Liver (tissue), 9 donors: ENCODE data around the gene POP4. TPM values are rescaled to one million over a fixed set of nuclear protein-coding genes. Genes with fewer than 3 reads are reported as not detected.

ENCODE experiments used
- DNase-seq: peaks from one replicate; pipeline ENCODE4 v3.0.0-alpha.2; 2017; ENCODE audit warnings: low spot score
- H3K27ac ChIP-seq, 2 donors: one replicate each; pipeline ENCODE4 v1.7.0; 2013; ENCODE audit warnings: inconsistent platforms in 2 of 2, low read length in 2 of 2, control low read depth in 1 of 2, low read depth in 1 of 2, mild to moderate bottlenecking in 1 of 2
- H3K27me3 ChIP-seq, 4 donors: one replicate each; pipeline versions ENCODE4 v1.6.1 to v1.7.0; 2013; ENCODE audit warnings: low read length in 3 of 4, inconsistent platforms in 1 of 4, mild to moderate bottlenecking in 1 of 4, moderate library complexity in 1 of 4; ENCODE audit not compliant: control insufficient read depth in 4 of 4, insufficient read depth in 4 of 4
- H3K36me3 ChIP-seq, 4 donors: one replicate each; pipeline versions ENCODE4 v1.6.1 to v1.7.0; 2013; ENCODE audit warnings: low read length in 3 of 4, mild to moderate bottlenecking in 3 of 4, low read depth in 1 of 4, moderate library complexity in 1 of 4; ENCODE audit not compliant: control insufficient read depth in 4 of 4, insufficient read depth in 3 of 4
- H3K4me1 ChIP-seq, 4 donors: one replicate each; pipeline versions ENCODE4 v1.6.1 to v1.7.0; 2013; ENCODE audit warnings: low read length in 3 of 4, mild to moderate bottlenecking in 3 of 4, moderate library complexity in 1 of 4; ENCODE audit not compliant: control insufficient read depth in 4 of 4, insufficient read depth in 4 of 4
- H3K4me3 ChIP-seq, 3 donors: one replicate each; pipeline versions ENCODE4 v1.6.1 to v1.7.0; 2013; ENCODE audit warnings: low read length in 3 of 3, control low read depth in 1 of 3, low read depth in 1 of 3, mild to moderate bottlenecking in 1 of 3
- H3K9ac ChIP-seq, 2 donors: one replicate each; pipeline ENCODE4 v1.7.0; 2013; ENCODE audit warnings: low read length in 2 of 2, mild to moderate bottlenecking in 2 of 2, moderate library complexity in 2 of 2, control low read depth in 1 of 2, low read depth in 1 of 2
- H3K9me3 ChIP-seq, 4 donors: one replicate each; pipeline versions ENCODE4 v1.6.1 to v1.7.0; 2013; ENCODE audit warnings: low read length in 3 of 4; ENCODE audit not compliant: control insufficient read depth in 4 of 4
- ATF3 ChIP-seq: IDR thresholded peaks from 2 replicates; pipeline ENCODE4 v1.6.1; 2016; ENCODE audit warnings: antibody characterized with exemption
- CTCF ChIP-seq: fragments of 150-350 bp; IDR thresholded peaks from 2 replicates; pipeline ENCODE4 v1.5.1; 2017; ENCODE audit warnings: improper control_type of control experiment, low read depth, low read length; ENCODE audit not compliant: missing input control
- EGR1 ChIP-seq, 2 donors: IDR thresholded peaks; 2 replicates each; pipeline ENCODE4 v1.6.1; 2016 to 2018; ENCODE audit warnings: antibody characterized with exemption in 2 of 2, low read depth in 2 of 2
- FOXA1 ChIP-seq: IDR thresholded peaks from 2 replicates; pipeline ENCODE4 v1.6.1; 2016; ENCODE audit warnings: antibody characterized with exemption
- FOXA2 ChIP-seq: IDR thresholded peaks from 2 replicates; pipeline ENCODE4 v1.6.1; 2016; ENCODE audit warnings: antibody characterized with exemption
- GABPA ChIP-seq, 2 donors: IDR thresholded peaks in 1 of 2; conservative IDR thresholded peaks in 1 of 2; 2 replicates each; pipeline ENCODE4 v1.6.1; 2016; ENCODE audit warnings: antibody characterized with exemption in 2 of 2, mild to moderate bottlenecking in 1 of 2, moderate library complexity in 1 of 2
- HNF4A ChIP-seq, 2 donors: conservative IDR thresholded peaks; 2 replicates each; pipeline ENCODE4 v1.6.1; 2016; ENCODE audit warnings: antibody characterized with exemption in 2 of 2, mild to moderate bottlenecking in 2 of 2
- HNF4G ChIP-seq: IDR thresholded peaks from 2 replicates; pipeline ENCODE4 v1.6.1; 2016; ENCODE audit warnings: antibody characterized with exemption
- JUND ChIP-seq, 2 donors: IDR thresholded peaks; 2 replicates each; pipeline ENCODE4 v1.6.1; 2016; ENCODE audit warnings: antibody characterized with exemption in 2 of 2
- MAX ChIP-seq: IDR thresholded peaks from 2 replicates; pipeline ENCODE4 v1.6.1; 2016; ENCODE audit warnings: antibody characterized with exemption
- NR2F2 ChIP-seq: IDR thresholded peaks from 2 replicates; pipeline ENCODE4 v1.6.1; 2016; ENCODE audit warnings: antibody characterized with exemption
- RAD21 ChIP-seq, 2 donors: IDR thresholded peaks; 2 replicates each; pipeline ENCODE4 v1.6.1; 2016; ENCODE audit warnings: antibody characterized with exemption in 2 of 2, mild to moderate bottlenecking in 2 of 2
- REST ChIP-seq: IDR thresholded peaks from 2 replicates; pipeline ENCODE4 v1.6.1; 2016; ENCODE audit warnings: antibody characterized with exemption, mild to moderate bottlenecking
- RXRA ChIP-seq, 2 donors: IDR thresholded peaks; 2 replicates each; pipeline ENCODE4 v1.6.1; 2017 to 2018; ENCODE audit warnings: antibody characterized with exemption in 2 of 2, mild to moderate bottlenecking in 1 of 2
- SP1 ChIP-seq: IDR thresholded peaks from 2 replicates; pipeline ENCODE4 v1.6.1; 2018; ENCODE audit warnings: antibody characterized with exemption, mild to moderate bottlenecking
- TAF1 ChIP-seq: conservative IDR thresholded peaks from 2 replicates; pipeline ENCODE4 v1.6.1; 2016; ENCODE audit warnings: antibody characterized with exemption, mild to moderate bottlenecking
- YY1 ChIP-seq: IDR thresholded peaks from 2 replicates; pipeline ENCODE4 v1.6.1; 2016; ENCODE audit warnings: antibody characterized with exemption, mild to moderate bottlenecking
- ZBTB33 ChIP-seq: IDR thresholded peaks from 2 replicates; pipeline ENCODE4 v1.6.1; 2016; ENCODE audit warnings: antibody characterized with exemption
- WGBS: extraction: QIAGEN DNeasy Blood & Tissue Kit; methylation state at CpG from one replicate; pipeline ENCODE4 v1.1.7; 2013; 5-methylcytosine and 5-hydroxymethylcytosine counted together
- polyA plus RNA-seq, 2 donors: library from polyadenylated mRNA; stranded (reverse) in 1 of 2; unstranded in 1 of 2; fragments of 200-250 nt in 1 of 2; fragments of >200 nt in 1 of 2; fragmentation: Nextera tagmentation in 1 of 2; extraction: Ambion mirVana in 1 of 2; gene quantifications; one replicate each; pipeline versions ENCODE4 v1.2.1 to v1.2.3, GENCODE V29; 2013 to 2015
- total RNA-seq, 2 donors: library from RNA; depleted of rRNA; stranded (reverse); fragments of >200 nt; gene quantifications; one replicate each; pipeline ENCODE4 v1.2.3, GENCODE V29; 2014
- donor health status: healthy.
- donor health status: healthy.
- donor health status: healthy.
- donor health status: healthy.
- donor health status: healthy.

POP4 gene
- total and polyA plus RNA-seq, 4 donors = 33.7 to 61.6 (median 38.9) TPM

- TF ChIP-seq CTCF (no peak), HNF4A (conservative IDR thresholded peaks at IDR 0.05) (no peak), FOXA2 (no peak), ATF3 (no peak)
Measured at GRCh38 chr19:29603308-29603707, 2.8 kb upstream of the POP4 start (continued).

GRCh38 chr19:29606420-29606747, 301 bp downstream of the POP4 start:
- Histone ChIP-seq H3K4me3 (peak overlapping the region; percentile 69 to 84 (median 77)), H3K36me3 (peaks cover 0 to 15% (median 5%) of the 10 kb centered on the region in 4 donors), H3K27ac (peak overlapping the region; percentile 93 to 94), H3K9me3 (no peaks in the 10 kb centered on the region), H3K9ac (peak overlapping the region; percentile 41 to 89), H3K4me1 (peaks cover 5 to 23% (median 13%) of the 10 kb centered on the region in 4 donors), H3K27me3 (no peaks in the 10 kb centered on the region)
- TF ChIP-seq MAX (no peak), RXRA (IDR thresholded peaks at IDR 0.05) (peak in 1 of 2 donors; percentile 1)
- 2% methylated on average over 12 of the region's 12 CpGs for WGBS
- no peak for DNase-seq

- DNase-seq = no peak
- no peak overlapping the region for H3K27ac ChIP-seq
- no peaks in the 10 kb centered on the region for H3K9me3 ChIP-seq
- TF ChIP-seq NR2F2 (no peak), HNF4G (no peak), ZBTB33 (no peak), TAF1 (no peak), RAD21 (IDR thresholded peaks at IDR 0.05) (no peak), EGR1 (IDR thresholded peaks at IDR 0.05; ENCODE audit: low read depth in 2 of 2) (no peak), ATF3 (no peak), RXRA (IDR thresholded peaks at IDR 0.05) (no peak), GABPA (IDR thresholded peaks at IDR 0.05 in 1 of 2, conservative IDR thresholded peaks at IDR 0.05 in 1 of 2) (no peak), SP1 (no peak), JUND (IDR thresholded peaks at IDR 0.05) (no peak), HNF4A (conservative IDR thresholded peaks at IDR 0.05) (no peak), MAX (no peak), FOXA2 (no peak), YY1 (no peak), FOXA1 (no peak), REST (no peak)
- H3K4me3 ChIP-seq = no peak overlapping the region
- H3K4me1 ChIP-seq = peaks cover 11 to 43% (median 24%) of the 10 kb centered on the region in 4 donors
- peaks cover 8 to 36% (median 14%) of the 10 kb centered on the region in 4 donors for H3K36me3 ChIP-seq
- H3K27me3 ChIP-seq = no peaks in the 10 kb centered on the region
- no peak overlapping the region for H3K9ac ChIP-seq
- 95% methylated on average over 11 of the region's 11 CpGs for WGBS
Measured at GRCh38 chr19:29609636-29610035, 3.6 kb downstream of the POP4 start.
